Central memory CD8-positive, alpha-beta T cell (primary cell): ENCODE data around the gene ZNF485.

Experiments used
- ATAC-seq: fragments of 150-1000 bp; cut with Tn5 transposase; replicated peaks from 2 replicates; pipeline ENCODE4 v1.10.0; 2022; ENCODE audit warnings: mild to moderate bottlenecking, moderate FRiP score, moderate number of reproducible peaks; ENCODE audit not compliant: poor library complexity, severe bottlenecking; ENCODE audit errors: extremely low read depth
- DNase-seq, 2 donors: peaks; one replicate each; pipeline ENCODE4 v3.0.0; 2021; ENCODE audit warnings: low spot score in 2 of 2
- H3K27ac Mint-ChIP-seq: one replicate; pipeline ENCODE4 v1.8.0; 2022; ENCODE audit warnings: low read depth, mild to moderate bottlenecking, moderate library complexity, mixed read lengths
- H3K27me3 Mint-ChIP-seq: one replicate; pipeline ENCODE4 v1.8.0; 2022; ENCODE audit warnings: mixed read lengths
- H3K36me3 Mint-ChIP-seq: one replicate; pipeline ENCODE4 v1.8.0; 2022; ENCODE audit warnings: mild to moderate bottlenecking, moderate library complexity, mixed read lengths; ENCODE audit not compliant: insufficient read depth
- H3K4me1 Mint-ChIP-seq: one replicate; pipeline ENCODE4 v1.8.0; 2022; ENCODE audit warnings: mixed read lengths
- H3K4me3 Mint-ChIP-seq: one replicate; pipeline ENCODE4 v1.8.0; 2022; ENCODE audit warnings: mild to moderate bottlenecking, moderate library complexity, mixed read lengths
- H3K9me3 Mint-ChIP-seq: one replicate; pipeline ENCODE4 v1.8.0; 2022; ENCODE audit warnings: mixed read lengths

ZNF485 gene

GRCh38 chr10:43606323-43607198 lies at the start of gene ZNF485:
Gene ZNF485, plus strand, starts transcription at chr10:43606438. Its CDS starts 613 bp downstream, at chr10:43607051.
- peaks cover 11% of the 10 kb centered on the region for H3K36me3 Mint-ChIP-seq

DNA sequence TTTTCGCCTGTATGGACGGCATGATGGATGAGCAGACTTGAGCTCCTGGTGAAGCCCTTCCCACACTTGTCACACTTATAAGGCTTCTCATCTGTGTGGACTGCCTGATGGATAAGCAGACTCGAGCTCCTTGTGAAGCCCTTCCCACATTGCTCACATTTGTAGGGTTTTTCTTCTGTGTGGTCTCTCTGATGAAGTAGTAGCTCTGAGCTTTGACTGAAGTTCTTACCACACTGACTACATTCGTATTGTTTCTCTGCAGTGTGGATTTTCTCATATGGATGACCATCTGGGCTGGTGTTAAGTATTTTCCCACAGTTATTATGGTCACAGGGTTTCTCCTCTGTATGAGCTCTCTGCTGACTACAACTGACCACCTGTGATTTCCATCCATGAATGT lies 49.0 kb upstream of the ZNF485 start:
- ATAC-seq = no peak
- Mint-ChIP-seq H3K27ac (no peak overlapping the region), H3K4me3 (no peak overlapping the region), H3K4me1 (no peaks in the 10 kb centered on the region), H3K27me3 (no peaks in the 10 kb centered on the region), H3K36me3 (peaks cover 1% of the 10 kb centered on the region), H3K9me3 (peaks cover 21% of the 10 kb centered on the region)
- DNase-seq = no peak

More at GRCh38 chr10:43606323-43607198, at the start of gene ZNF485:
- Mint-ChIP-seq H3K4me1 (peaks cover 23% of the 10 kb centered on the region), H3K4me3 (peak within 1 kb of the TSS; percentile 79), H3K27ac (peak within 1 kb of the TSS; percentile 58), H3K27me3 (no peaks in the 10 kb centered on the region), H3K9me3 (no peaks in the 10 kb centered on the region)
- peak; percentile 86 for ATAC-seq
- peak in 1 of 2 donors; percentile 35 for DNase-seq

DNA sequence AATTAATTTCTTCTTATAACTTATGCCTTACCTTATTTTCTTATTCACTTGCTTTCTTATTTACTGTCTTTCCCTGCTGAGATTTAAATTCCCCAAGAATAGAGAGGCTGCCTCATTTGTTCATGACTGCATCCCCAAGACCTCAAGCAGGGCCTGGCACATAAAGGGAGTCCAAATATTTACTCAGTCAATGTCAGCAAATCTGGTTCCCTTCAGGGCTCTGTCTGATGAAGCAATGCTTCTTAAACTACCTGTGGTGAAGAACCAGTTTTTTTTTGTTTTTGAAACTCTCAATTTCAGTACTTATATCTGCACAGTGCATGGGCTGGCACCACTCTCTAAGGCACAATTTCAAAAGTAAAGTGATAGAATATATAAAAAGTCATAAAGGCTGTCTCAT lies 36.6 kb upstream of the ZNF485 start:
- H3K36me3 Mint-ChIP-seq = peaks cover 15% of the 10 kb centered on the region
- ATAC-seq = no peak
- no peaks in the 10 kb centered on the region for H3K27me3 Mint-ChIP-seq

DNA sequence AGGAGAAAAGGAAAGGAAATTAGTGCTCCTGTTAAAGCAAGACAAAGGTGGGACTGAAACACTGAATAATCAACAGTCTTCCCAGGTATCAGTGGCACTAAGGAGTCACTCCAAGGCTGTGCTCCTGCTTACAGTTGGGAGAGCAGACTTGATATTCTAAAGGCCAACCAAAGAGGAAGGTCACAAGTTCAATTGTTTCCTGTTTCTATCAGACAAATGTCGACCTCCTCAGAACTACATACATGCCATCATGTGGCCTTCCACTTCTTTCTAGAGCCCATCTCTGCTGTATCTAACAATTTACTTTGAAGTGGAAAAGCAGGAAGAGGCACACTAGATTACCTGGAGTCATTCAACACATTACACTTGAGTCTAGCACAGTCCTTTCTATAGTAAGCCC lies 35.3 kb upstream of the ZNF485 start:
- H3K9me3 Mint-ChIP-seq = peaks cover 4% of the 10 kb centered on the region
- DNase-seq (no peak), ATAC-seq (no peak)
- H3K4me3 Mint-ChIP-seq = no peak overlapping the region
- H3K4me1 Mint-ChIP-seq = peaks cover 39% of the 10 kb centered on the region
- peak overlapping the region; percentile 3 for H3K27ac Mint-ChIP-seq
- H3K36me3 Mint-ChIP-seq = peaks cover 13% of the 10 kb centered on the region
- H3K27me3 Mint-ChIP-seq = no peaks in the 10 kb centered on the region

More for the DNA sequence above, 36.6 kb upstream of the ZNF485 start:
- Mint-ChIP-seq H3K27ac (no peak overlapping the region), H3K4me1 (peaks cover 26% of the 10 kb centered on the region), H3K4me3 (no peak overlapping the region), H3K9me3 (no peaks in the 10 kb centered on the region)
- DNase-seq = no peak

- Mint-ChIP-seq H3K36me3 (peaks cover 13% of the 10 kb centered on the region), H3K9me3 (peaks cover 7% of the 10 kb centered on the region), H3K4me1 (peaks cover 49% of the 10 kb centered on the region), H3K27me3 (no peaks in the 10 kb centered on the region), H3K4me3 (peak overlapping the region; percentile 82), H3K27ac (peak overlapping the region; percentile 32)
- ATAC-seq (no peak), DNase-seq (no peak)
Measured at GRCh38 chr10:43573250-43574000, 32.8 kb upstream of the ZNF485 start.

DNA sequence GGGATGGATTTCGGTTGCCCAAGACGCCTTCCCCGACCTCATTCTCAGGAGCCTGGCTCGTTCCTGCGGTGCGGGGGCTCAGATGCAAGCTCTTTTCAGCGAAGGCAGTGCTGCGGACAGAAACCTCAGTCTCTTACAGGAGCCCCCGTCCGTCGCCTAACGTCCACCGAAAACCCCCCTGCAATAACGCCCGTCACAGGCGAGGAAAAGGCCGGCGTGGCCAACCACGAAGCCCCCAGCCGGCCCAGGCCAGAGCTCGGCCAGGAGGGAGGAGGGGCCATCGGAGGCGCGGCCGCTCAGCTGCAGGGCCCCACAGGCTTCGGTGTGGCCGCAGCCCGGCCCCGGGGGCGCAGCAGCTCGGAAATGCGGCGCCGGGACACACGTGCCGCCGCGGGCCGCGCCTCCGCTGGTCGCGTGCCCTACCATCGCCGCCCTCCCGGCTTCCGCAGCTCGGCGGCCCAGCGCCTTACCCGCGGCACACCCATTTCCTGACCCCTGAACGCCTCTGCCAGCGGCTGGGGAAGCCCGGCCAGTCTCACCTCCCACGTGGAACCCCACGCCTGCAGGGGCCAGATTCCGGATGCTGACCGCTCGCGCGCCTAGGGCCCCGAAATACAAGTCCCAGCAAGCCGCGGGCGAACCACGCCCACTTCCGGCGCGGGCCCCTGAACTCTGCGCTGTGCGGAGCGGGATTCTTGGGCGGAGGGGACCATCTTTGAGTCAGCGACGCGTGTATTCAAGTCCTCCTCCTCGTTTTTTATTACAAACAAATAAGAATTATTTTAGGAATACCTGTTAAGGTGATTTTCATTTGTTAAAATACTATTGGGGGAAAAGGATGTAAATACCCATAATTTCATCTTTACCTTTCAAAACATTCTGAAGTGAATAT lies 32.0 kb upstream of the ZNF485 start, which contains the start of gene ZNF239:
TSS of gene ZNF239 (minus strand) at position 616 of the 892 bp plus-strand sequence. CDS start 16,537 bp downstream, outside the sequence.
- H3K27ac Mint-ChIP-seq = peak within 1 kb of the TSS; percentile 95
- peak within 1 kb of the TSS; percentile 82 for H3K4me3 Mint-ChIP-seq
- peak; percentile 68 to 74 for DNase-seq
- peaks cover 13% of the 10 kb centered on the region for H3K36me3 Mint-ChIP-seq
- peak; percentile 83 for ATAC-seq
- H3K27me3 Mint-ChIP-seq = no peaks in the 10 kb centered on the region
- peaks cover 7% of the 10 kb centered on the region for H3K9me3 Mint-ChIP-seq
- peaks cover 49% of the 10 kb centered on the region for H3K4me1 Mint-ChIP-seq

- H3K4me1 Mint-ChIP-seq = peaks cover 49% of the 10 kb centered on the region
- H3K36me3 Mint-ChIP-seq = peaks cover 13% of the 10 kb centered on the region
- H3K27ac Mint-ChIP-seq = peak overlapping the region; percentile 95
- peak overlapping the region; percentile 82 for H3K4me3 Mint-ChIP-seq
- peaks cover 7% of the 10 kb centered on the region for H3K9me3 Mint-ChIP-seq
- H3K27me3 Mint-ChIP-seq = no peaks in the 10 kb centered on the region
- ATAC-seq = no peak
- DNase-seq = no peak
Measured at GRCh38 chr10:43574906-43575305, 31.3 kb upstream of the ZNF485 start.

- ATAC-seq = no peak
Measured at GRCh38 chr10:43576062-43576461, 30.2 kb upstream of the ZNF485 start.

GRCh38 chr10:43576580-43576979 lies 29.7 kb upstream of the ZNF485 start:
- DNase-seq = no peak
- H3K27ac Mint-ChIP-seq = peak overlapping the region; percentile 94
- ATAC-seq = no peak
- peak overlapping the region; percentile 82 for H3K4me3 Mint-ChIP-seq
- H3K36me3 Mint-ChIP-seq = peaks cover 12% of the 10 kb centered on the region
- H3K4me1 Mint-ChIP-seq = peaks cover 39% of the 10 kb centered on the region
- H3K27me3 Mint-ChIP-seq = no peaks in the 10 kb centered on the region
- H3K9me3 Mint-ChIP-seq = peaks cover 7% of the 10 kb centered on the region

More at GRCh38 chr10:43576062-43576461, 30.2 kb upstream of the ZNF485 start:
- H3K9me3 Mint-ChIP-seq = peaks cover 7% of the 10 kb centered on the region
- H3K27ac Mint-ChIP-seq = peak overlapping the region; percentile 94
- no peak for DNase-seq
- peaks cover 43% of the 10 kb centered on the region for H3K4me1 Mint-ChIP-seq
- peak overlapping the region; percentile 82 for H3K4me3 Mint-ChIP-seq
- H3K27me3 Mint-ChIP-seq = no peaks in the 10 kb centered on the region
- peaks cover 13% of the 10 kb centered on the region for H3K36me3 Mint-ChIP-seq

- Mint-ChIP-seq H3K9me3 (no peaks in the 10 kb centered on the region), H3K4me1 (no peaks in the 10 kb centered on the region), H3K4me3 (no peak overlapping the region), H3K27me3 (no peaks in the 10 kb centered on the region), H3K36me3 (peaks cover 1% of the 10 kb centered on the region), H3K27ac (no peak overlapping the region)
- ATAC-seq = no peak
- no peak for DNase-seq
Measured at GRCh38 chr10:43584051-43584450, 22.2 kb upstream of the ZNF485 start.

DNA sequence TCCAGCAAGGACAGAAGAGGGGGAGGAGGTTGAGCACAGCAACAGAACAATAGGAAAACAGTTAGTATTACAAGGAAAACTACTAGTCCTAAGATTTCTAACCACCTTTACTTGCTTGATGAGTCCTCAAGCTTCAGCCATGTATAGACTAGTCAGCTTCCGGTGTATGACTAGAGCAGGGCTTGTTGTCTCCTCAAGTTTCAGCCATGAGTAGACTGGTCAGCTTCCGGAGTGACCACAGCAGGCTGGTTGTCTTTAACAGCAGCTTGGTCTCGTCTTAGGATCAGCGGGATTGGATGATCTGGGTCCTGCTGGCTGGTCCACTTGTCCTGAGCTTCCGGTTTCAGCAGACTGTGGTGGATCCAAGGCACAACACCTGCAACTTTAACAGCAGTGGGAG lies 21.2 kb upstream of the ZNF485 start:
- DNase-seq (no peak), ATAC-seq (no peak)
- H3K4me3 Mint-ChIP-seq = no peak overlapping the region
- no peaks in the 10 kb centered on the region for H3K27me3 Mint-ChIP-seq
- no peak overlapping the region for H3K27ac Mint-ChIP-seq
- no peaks in the 10 kb centered on the region for H3K9me3 Mint-ChIP-seq
- no peaks in the 10 kb centered on the region for H3K4me1 Mint-ChIP-seq
- H3K36me3 Mint-ChIP-seq = peaks cover 1% of the 10 kb centered on the region
